Ectodermal cell (in vitro differentiated cells): ENCODE measurements around the gene B3GNT7.

Experiments
- H3K27ac ChIP-seq: 2 replicates; pipeline ENCODE4 v1.7.0; 2013; ENCODE audit warnings: mild to moderate bottlenecking, low read depth, low read length; ENCODE audit not compliant: insufficient read depth, poor library complexity, severe bottlenecking
- H3K27me3 ChIP-seq: 2 replicates; pipeline ENCODE4 v1.7.0; 2013; ENCODE audit warnings: mild to moderate bottlenecking, low read length; ENCODE audit not compliant: insufficient read depth, control insufficient read depth, poor library complexity, severe bottlenecking
- H3K36me3 ChIP-seq: one replicate; pipeline ENCODE4 v1.7.0; 2013; ENCODE audit warnings: low read length; ENCODE audit not compliant: control insufficient read depth, insufficient read depth
- H3K4me1 ChIP-seq: one replicate; pipeline ENCODE4 v1.7.0; 2013; ENCODE audit warnings: low read length; ENCODE audit not compliant: control insufficient read depth, insufficient read depth
- H3K4me3 ChIP-seq: 2 replicates; pipeline ENCODE4 v1.7.0; 2013; ENCODE audit warnings: low read depth, low read length, control low read depth; ENCODE audit not compliant: insufficient read depth
- H3K9me3 ChIP-seq: 2 replicates; pipeline ENCODE4 v1.7.0; 2013; ENCODE audit warnings: mild to moderate bottlenecking, low read length, moderate library complexity; ENCODE audit not compliant: control insufficient read depth
- WGBS, 2 experiments: methylation state at CpG; one replicate each; pipeline ENCODE4 v1.1.7; 2013; ENCODE audit warnings: missing lambda C conversion rate in 2 of 2; 5-methylcytosine and 5-hydroxymethylcytosine counted together

B3GNT7 gene

DNA sequence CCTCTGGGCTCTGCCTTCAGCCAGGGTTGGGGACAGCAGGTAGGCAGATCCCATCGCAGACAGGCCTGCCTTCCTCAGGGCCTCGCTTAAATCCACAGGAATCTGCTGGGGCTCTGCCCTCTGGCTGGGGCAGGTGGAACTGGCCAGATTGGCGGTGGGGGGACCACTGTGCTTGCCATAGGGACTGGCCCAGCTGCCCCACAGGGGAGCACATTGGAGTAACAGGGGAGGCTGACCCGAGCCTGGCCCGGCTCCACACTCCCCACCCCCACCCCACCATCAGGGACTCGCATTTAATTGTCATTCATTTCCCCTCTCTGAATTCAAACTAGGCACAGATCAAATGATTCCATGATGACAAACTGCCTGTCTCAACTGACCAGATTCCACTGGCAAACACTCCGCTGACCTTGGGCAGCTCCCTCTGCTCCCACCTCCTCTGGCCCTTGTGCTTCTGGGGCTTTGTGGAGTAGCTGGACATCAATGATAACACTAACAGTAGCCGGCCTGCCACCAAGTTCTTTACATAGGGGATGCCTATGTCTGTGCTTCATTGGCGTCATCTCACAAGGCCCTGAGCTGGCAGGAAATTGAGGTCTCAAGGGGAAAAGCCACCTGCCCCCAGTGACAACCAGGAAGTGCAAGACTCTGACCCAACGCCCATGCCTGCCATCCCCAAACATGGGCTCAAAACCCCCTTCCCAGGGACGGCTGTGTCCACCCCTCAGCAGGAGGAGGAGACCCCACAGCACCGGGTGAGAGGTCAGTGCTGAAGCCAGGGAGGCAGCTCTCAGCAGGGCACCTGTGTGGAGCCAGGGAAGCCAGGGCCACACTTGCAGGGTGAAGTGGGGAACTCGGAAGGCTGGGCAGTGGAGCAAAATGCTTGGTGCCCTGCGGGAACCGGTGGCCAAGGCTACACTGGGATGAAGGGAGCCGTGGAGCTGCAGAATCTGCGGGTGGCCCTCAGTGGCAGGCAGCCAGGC lies 2.1 kb upstream of the B3GNT7 start:
- Histone ChIP-seq H3K4me1 (peaks cover 8% of the 10 kb centered on the region), H3K9me3 (no peaks in the 10 kb centered on the region), H3K27me3 (peaks cover 35% of the 10 kb centered on the region), H3K36me3 (no peaks in the 10 kb centered on the region), H3K27ac (no peak overlapping the region), H3K4me3 (no peak overlapping the region)
- WGBS, 2 experiments, result 70 to 75% methylated on average over 17 of the region's 17 CpGs

DNA sequence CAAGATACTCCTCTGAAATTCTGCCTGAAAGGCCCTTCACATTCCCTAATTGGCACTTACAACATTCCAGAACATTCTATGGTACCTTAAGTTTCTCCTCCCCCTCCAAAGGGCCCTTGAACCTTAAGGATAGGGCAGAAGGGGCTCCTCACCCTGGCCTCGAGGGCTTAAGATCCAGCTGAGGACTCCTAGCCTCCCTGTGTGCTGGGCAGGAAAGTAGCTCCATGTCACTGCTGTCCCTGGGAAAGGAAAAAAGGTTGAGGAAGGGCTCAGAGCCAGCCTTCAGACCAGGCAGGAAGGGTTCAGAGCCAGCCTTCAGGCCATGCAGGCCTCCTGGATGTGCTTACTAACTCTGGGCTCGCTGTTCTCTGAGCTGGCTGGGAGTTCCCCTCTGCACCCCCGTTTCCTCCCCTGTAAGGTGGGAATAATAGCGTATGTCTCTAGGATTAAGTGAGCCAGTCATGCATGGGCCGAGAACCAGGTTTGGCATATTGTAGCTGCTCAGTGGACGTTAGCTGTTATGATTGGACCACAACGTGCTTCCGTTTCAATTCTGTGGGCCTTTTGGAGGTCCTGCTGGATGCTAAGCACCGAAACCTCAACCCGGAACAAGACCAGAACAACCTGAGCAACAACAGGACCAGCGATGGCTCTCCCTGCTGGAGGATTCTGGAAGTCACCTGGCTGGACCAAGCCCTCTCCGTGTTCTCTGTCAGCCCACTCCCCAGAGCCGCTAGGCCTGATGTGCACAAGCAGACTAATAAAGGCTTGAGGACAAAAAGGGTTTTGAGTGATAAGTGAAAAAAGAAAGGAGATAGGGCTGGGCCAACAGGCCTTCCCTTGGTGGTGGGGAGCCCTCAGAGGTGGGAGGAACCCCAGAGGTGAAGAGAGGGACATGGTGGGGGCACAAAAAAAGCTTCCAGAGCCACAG lies 1.0 kb upstream of the B3GNT7 start:
- Histone ChIP-seq H3K4me3 (no peak overlapping the region), H3K36me3 (no peaks in the 10 kb centered on the region), H3K27ac (no peak overlapping the region), H3K9me3 (no peaks in the 10 kb centered on the region), H3K27me3 (peaks cover 35% of the 10 kb centered on the region), H3K4me1 (peaks cover 6% of the 10 kb centered on the region)
- WGBS, 2 experiments, result 71 to 74% methylated on average over 13 of the region's 13 CpGs

DNA sequence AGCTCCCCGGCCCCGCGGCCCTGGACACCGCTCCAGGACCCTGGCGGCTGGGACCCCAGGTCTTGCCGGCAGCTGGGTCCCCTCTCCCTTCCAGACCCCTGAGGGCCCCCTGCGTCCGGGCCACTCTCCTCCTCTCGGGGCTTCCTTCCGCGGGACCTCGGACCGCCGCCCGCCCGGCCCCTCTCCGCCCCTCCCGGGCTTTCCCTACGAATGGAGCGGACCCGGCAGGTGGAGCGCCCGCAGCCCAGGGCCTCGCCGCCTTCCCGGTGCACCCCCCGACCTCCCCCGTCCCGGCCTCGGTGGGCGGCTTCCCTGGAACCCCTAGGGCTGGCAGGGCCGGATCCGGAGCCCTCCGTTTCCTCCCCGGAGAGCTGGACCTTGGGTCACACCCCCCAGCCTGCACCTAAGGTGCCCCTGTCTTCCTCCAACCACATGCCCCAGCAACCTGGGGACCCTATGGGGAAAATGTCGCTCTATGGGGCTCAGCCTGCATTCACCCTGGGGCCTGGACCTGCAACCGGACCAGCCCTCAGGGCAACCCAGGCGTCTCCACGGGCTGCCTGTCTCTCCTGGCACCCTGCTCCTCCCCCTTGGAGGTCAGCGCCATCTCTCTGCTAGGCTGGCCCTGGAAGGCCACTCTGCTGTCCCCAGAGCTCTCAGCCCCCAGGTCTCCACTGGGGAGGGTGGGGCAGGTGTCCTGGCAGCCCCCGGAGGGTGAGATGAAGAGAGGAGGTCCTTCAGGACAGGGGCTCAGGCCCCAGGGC lies 730 bp downstream of the B3GNT7 start:
- Histone ChIP-seq H3K27ac (no peak overlapping the region), H3K9me3 (no peaks in the 10 kb centered on the region), H3K4me3 (peak overlapping the region; percentile 30), H3K27me3 (peaks cover 35% of the 10 kb centered on the region), H3K36me3 (no peaks in the 10 kb centered on the region), H3K4me1 (peaks cover 9% of the 10 kb centered on the region)
- 8 to 10% methylated on average over 41 of the region's 41 CpGs for WGBS, 2 experiments

DNA sequence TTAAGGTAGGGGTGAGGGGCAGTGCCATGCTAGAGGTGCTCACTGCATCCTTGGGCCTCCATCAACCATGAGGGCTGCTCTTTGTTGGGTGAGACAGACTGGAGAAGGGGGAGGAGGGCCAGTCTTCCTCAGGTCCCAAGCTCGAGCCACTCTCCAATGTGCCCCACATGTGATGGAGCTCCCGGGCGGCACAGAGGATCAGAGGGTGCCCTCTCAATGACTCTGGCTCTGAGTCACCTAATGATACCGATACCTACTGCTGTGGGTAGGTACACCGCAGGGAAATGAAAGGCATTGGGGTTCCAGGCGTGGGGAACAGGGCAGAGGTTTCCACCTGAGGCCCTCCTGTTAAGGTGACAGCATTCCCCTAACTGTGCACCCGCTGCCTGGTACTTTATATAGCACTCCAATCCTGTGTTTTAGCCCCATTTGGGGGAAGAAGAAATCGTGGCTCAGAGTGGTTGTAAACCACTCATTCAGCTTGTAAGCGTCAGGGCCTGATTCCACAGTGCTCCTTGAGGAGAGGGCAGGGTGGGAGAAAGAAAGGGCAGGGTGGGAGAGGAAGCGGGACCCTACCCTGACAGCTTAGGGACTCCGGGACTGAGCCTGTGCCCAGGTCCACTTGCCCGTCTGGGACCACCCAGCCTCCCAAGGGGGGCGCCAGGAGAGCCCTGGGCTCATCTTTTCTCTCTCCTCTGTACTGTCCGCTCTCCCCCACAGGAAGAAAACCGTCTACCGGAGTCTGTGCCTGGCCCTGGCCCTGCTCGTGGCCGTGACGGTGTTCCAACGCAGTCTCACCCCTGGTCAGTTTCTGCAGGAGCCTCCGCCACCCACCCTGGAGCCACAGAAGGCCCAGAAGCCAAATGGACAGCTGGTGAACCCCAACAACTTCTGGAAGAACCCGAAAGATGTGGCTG lies 1.8 kb downstream of the B3GNT7 start:
- H3K27ac ChIP-seq, result no peak overlapping the region
- no peaks in the 10 kb centered on the region for H3K9me3 ChIP-seq
- peaks cover 35% of the 10 kb centered on the region for H3K27me3 ChIP-seq
- no peaks in the 10 kb centered on the region for H3K36me3 ChIP-seq
- peaks cover 9% of the 10 kb centered on the region for H3K4me1 ChIP-seq
- 91 to 93% methylated on average over 22 of the region's 22 CpGs for WGBS, 2 experiments
- H3K4me3 ChIP-seq, result no peak overlapping the region

DNA sequence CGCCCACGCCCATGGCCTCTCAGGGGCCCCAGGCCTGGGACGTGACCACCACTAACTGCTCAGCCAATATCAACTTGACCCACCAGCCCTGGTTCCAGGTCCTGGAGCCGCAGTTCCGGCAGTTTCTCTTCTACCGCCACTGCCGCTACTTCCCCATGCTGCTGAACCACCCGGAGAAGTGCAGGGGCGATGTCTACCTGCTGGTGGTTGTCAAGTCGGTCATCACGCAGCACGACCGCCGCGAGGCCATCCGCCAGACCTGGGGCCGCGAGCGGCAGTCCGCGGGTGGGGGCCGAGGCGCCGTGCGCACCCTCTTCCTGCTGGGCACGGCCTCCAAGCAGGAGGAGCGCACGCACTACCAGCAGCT lies 2.4 kb downstream of the B3GNT7 start:
- WGBS, 2 experiments, result 95 to 96% methylated on average over 28 of the region's 28 CpGs
- H3K9me3 ChIP-seq, result no peaks in the 10 kb centered on the region
- peaks cover 3% of the 10 kb centered on the region for H3K4me1 ChIP-seq
- no peak overlapping the region for H3K27ac ChIP-seq
- H3K4me3 ChIP-seq, result no peak overlapping the region
- peaks cover 35% of the 10 kb centered on the region for H3K27me3 ChIP-seq
- H3K36me3 ChIP-seq, result no peaks in the 10 kb centered on the region

DNA sequence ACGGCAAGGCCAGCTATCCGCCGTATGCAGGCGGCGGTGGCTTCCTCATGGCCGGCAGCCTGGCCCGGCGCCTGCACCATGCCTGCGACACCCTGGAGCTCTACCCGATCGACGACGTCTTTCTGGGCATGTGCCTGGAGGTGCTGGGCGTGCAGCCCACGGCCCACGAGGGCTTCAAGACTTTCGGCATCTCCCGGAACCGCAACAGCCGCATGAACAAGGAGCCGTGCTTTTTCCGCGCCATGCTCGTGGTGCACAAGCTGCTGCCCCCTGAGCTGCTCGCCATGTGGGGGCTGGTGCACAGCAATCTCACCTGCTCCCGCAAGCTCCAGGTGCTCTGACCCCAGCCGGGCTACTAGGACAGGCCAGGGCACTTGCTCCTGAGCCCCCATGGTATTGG lies 3.1 kb downstream of the B3GNT7 start:
- Histone ChIP-seq H3K4me3 (no peak overlapping the region), H3K27ac (no peak overlapping the region), H3K9me3 (no peaks in the 10 kb centered on the region), H3K4me1 (peaks cover 3% of the 10 kb centered on the region), H3K27me3 (peaks cover 35% of the 10 kb centered on the region), H3K36me3 (no peaks in the 10 kb centered on the region)
- 96 to 97% methylated on average over 27 of the region's 27 CpGs for WGBS, 2 experiments

DNA sequence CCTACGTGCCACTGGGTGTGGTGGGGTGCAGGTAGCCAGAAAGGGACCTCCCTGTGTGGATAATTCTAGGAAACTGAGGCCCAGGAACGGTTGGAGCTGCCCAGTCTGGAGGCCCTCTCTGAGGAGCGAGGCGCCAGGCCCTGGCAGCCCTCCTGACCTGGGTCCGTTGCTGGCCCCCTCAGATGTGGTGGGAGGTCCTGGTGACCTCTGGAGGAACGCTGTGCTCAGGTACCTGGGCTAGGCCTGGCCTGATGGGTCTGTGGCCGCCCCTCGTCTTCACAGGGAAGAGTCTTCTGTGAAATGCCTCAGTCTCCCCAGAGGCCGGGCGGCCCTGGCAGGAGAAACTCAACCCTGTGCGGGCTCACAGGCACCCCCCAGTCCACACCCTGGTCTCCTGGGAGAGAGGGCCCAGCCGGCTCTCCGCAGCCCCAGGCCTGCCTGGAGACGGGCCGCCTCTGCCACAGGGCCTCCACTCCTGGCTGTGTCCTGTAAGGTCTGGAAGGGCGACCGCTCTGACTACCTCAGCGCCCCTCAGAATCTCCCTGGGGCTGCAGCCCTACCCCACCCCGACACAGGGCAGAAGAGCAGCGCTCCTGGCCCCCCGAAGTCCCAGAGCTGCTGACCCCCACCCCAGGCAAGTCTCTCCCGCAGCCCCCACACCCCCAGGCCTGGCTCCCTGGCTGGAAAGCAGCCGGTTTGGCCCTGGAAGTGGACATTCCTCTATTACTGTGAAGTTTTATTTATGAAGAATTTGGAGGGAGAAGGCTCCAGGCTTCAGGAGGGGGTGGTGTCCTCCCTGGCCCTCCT lies 3.7 kb downstream of the B3GNT7 start:
- Histone ChIP-seq H3K4me3 (no peak overlapping the region), H3K4me1 (peaks cover 3% of the 10 kb centered on the region), H3K27me3 (peaks cover 34% of the 10 kb centered on the region), H3K9me3 (no peaks in the 10 kb centered on the region), H3K36me3 (no peaks in the 10 kb centered on the region), H3K27ac (no peak overlapping the region)
- WGBS, 2 experiments, result 92% methylated on average over 22 to 23 of the region's 23 CpGs

DNA sequence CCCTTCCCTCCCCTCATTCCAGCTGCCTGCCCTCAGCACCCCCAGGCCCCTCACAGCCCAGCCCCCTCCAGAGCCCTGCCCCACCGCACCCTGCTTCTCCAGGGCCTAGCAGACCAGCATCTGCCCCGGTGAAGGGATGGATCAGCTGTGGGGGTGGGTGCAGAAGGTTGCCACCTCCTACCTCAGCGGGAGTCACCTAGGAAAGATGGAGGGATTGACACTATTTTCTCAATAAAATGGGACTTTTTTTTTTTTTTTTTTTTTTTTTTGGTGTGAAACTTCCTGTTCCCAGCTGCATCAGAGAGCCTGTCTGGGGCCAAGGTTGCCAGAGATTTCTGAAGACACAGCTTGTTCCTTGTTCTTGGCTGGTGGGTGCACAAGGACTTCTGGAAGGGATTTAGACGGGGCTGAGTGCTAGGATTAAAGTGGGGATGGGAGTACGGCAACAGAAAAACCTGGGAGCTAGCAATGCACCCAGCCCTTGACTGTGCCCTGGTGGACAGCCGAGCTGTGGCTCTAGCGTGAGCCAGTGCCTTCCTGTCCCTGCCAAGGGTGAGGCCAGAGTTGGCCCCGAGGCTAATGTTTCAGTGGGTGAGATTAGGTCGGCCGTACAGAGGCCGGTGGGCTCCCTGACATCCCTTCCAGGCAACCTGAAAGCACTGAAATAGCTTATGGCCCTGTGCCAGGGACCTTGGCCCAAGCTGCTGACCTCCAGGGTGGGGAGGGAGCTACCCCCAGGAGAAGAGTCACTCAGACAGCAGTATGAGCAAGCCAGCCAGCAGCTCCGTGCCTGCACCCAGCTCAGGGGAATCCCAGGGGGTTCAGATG lies 4.6 kb downstream of the B3GNT7 start:
- Histone ChIP-seq H3K36me3 (no peaks in the 10 kb centered on the region), H3K27ac (no peak overlapping the region), H3K4me3 (no peak overlapping the region), H3K4me1 (peaks cover 3% of the 10 kb centered on the region), H3K27me3 (peaks cover 26% of the 10 kb centered on the region), H3K9me3 (no peaks in the 10 kb centered on the region)
- 85 to 88% methylated on average over 10 to 12 of the region's 12 CpGs for WGBS, 2 experiments
